ENCODE data around the gene GDAP2. TPM values are rescaled to one million over a fixed set of nuclear protein-coding genes. Genes with fewer than 3 reads are reported as not detected.

The GDAP2 gene
- total RNA-seq, result 10 to 100 TPM; 29.6 to 44.6 (median 34.4) TPM
- polyA plus RNA-seq, result 1 to 10 TPM; 3.0 to 3.9 (median 3.4) TPM
- long read RNA-seq, donor 1, result 0 reads
- long read RNA-seq, donor 2, full-length matches to known transcripts, result 2 of 2 reads
- long read RNA-seq, donor 2, partial matches to known transcripts, result 0 of 2 reads
- long read RNA-seq, donor 2, other reads (novel, unspliced or antisense), result 0 of 2 reads

DNA sequence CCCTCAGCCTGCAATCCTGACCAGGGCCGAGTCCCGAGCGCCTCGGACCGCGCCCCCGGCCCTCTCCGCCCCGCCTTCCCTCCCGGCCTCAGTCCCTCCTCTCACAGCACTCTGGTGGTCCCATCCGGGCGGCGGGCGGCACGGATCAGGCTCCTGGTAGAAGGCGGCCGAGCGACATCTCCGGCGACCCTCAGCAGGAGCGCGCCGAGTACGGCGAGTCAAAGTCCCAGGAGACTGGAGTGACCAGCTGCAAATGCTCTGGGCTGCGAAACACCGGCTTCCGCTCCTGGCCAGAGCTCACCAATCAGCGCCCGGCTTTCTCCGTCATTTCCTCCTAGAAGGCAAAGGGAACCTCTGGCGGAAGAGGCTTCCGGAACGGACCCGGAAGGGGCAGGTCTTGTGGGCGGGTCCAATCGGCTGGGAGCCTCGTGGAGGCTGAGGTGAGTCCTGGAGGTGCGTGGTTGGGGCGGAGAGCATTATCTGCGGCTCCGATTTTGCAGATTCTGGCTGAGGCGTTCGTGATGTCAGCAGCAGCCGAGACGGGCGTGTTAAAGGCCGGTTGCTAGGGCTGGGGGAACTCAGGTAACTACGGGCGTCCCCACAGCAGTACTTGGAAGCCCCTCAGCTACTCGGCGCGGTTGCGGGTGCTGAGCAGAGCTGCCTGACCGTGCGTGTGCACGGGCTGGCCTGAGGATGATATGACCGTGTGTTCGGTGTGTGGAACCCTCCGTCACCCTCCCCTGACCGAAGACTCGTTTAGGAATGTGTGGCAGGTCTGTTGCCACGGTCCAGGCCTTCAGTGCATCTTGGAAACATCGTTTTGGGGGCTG lies at the start of gene GDAP2, which contains the start of gene WDR3:
Gene GDAP2, minus strand, starts transcription at position 279 of the 830 bp plus-strand sequence. CDS start 9,264 bp downstream, outside the sequence.
Gene WDR3, plus strand, starts transcription at position 397 of the 830 bp plus-strand sequence. CDS start 3,581 bp downstream, outside the sequence.
- Histone ChIP-seq H3K27ac (peak within 1 kb of the TSS; percentile 87 to 98 (median 95)), H3K27me3 (replicated peaks in 1 of 7) (no peaks in the 10 kb centered on the region), H3K9me3 (no peaks in the 10 kb centered on the region), H3K4me1 (peaks cover 26 to 69% (median 56%) of the 10 kb centered on the region in 6 donors), H3K4me3 (peak within 1 kb of the TSS; percentile 82 to 99 (median 96)), H3K36me3 (peaks cover 0 to 16% (median 6%) of the 10 kb centered on the region in 6 donors)
- TF ChIP-seq POLR2AphosphoS5 (IDR thresholded peaks at IDR 0.05) (peak; percentile 89 to 91 (median 91)), POLR2A (IDR thresholded peaks at IDR 0.05) (peak in 2 of 3 donors; percentile 7 to 75), CTCF (IDR thresholded peaks at IDR 0.05 in 8 of 11, conservative IDR thresholded peaks at IDR 0.05 in 3 of 11) (peak in 1 of 11 experiments; percentile 7)
- intact Hi-C loops (cut with DNase I; ENCODE audit: low total_unique reads), result no loop called here
- DNase-seq, result peak; percentile 99
- WGBS, 5 donors, result 0 to 1% (median 0%) methylated on average over 57 to 64 of the region's 64 CpGs

DNA sequence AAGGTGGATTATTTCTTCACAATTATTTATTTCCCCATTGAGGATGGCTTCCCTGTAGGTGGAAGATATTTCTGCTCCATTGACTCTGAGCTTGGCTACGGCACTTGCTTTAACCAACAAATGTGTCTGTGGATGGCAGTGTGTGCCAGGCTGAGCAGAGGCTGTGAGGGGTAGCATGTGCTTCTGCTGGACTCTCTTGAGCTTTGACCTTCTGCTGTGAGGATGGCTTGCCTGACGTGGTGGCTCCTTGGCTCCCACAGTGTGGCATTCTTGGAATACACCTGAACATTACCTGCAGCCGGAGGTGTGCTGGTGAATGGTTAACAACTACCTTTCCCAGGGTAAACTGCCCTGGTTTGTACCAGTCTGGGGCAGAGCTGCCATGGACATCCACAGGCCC lies 47.0 kb upstream of the GDAP2 start:
- H3K4me3 ChIP-seq, result no peak overlapping the region
- DNase-seq, result no peak
- H3K27me3 ChIP-seq (replicated peaks in 1 of 7), result peaks cover 0 to 16% (median 0%) of the 10 kb centered on the region in 7 donors
- no peaks in the 10 kb centered on the region for H3K4me1 ChIP-seq
- no peaks in the 10 kb centered on the region for H3K9me3 ChIP-seq
- WGBS, 5 donors, result 80 to 90% (median 83%) methylated on average over 3 of the region's 3 CpGs
- H3K36me3 ChIP-seq, result no peaks in the 10 kb centered on the region
- TF ChIP-seq POLR2AphosphoS5 (IDR thresholded peaks at IDR 0.05) (no peak), CTCF (IDR thresholded peaks at IDR 0.05 in 8 of 11, conservative IDR thresholded peaks at IDR 0.05 in 3 of 11) (no peak), POLR2A (IDR thresholded peaks at IDR 0.05) (no peak)
- no peak overlapping the region for H3K27ac ChIP-seq
- intact Hi-C loops (cut with DNase I; ENCODE audit: low total_unique reads), result no loop called here

DNA sequence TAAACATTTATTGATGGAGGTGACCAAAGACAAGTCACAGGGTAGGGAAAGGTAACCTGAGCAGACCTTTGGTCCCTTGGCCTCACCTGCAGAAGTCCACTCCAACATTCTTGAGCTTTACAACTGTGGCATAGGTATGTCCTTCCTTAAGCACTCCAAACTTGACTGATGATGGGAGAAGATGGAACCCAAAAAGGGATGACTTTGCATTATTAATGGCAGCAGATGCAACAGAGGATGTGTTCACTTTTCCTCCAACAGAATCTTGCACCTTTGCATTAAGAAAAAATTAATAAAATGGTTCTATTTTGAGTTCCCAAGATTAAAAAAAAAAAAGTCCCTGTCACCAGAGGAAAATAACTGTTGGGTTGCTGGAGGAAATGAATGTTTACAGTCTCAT lies 42.4 kb upstream of the GDAP2 start:
- Histone ChIP-seq H3K4me1 (no peaks in the 10 kb centered on the region), H3K4me3 (no peak overlapping the region), H3K27ac (no peak overlapping the region), H3K27me3 (replicated peaks in 1 of 7) (peaks cover 0 to 4% (median 0%) of the 10 kb centered on the region in 7 donors), H3K9me3 (no peaks in the 10 kb centered on the region), H3K36me3 (no peaks in the 10 kb centered on the region)
- DNase-seq, result no peak
- TF ChIP-seq CTCF (IDR thresholded peaks at IDR 0.05 in 8 of 11, conservative IDR thresholded peaks at IDR 0.05 in 3 of 11) (no peak), POLR2AphosphoS5 (IDR thresholded peaks at IDR 0.05) (no peak), POLR2A (IDR thresholded peaks at IDR 0.05) (no peak)
- intact Hi-C loops (cut with DNase I; ENCODE audit: low total_unique reads), result no loop called here

DNA sequence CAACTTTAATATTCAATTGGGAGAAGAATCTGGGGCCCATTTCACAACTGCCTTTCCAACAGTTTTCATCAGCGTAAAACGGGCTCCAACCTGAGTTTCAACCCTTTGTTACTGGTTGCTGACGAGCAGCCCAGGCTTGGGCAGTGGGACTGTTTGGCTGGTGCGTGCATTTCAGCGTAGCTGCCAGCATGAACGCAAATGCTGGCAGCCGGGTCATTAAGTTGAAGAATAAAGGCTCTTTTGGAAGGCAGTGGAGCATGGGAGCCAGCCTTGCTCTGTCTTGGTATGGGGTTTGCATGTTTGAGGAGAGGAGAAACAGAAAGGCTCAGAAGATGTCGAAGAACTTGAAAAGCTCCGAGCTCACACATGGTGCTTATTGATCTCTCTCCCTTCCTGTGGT lies 40.8 kb upstream of the GDAP2 start:
- intact Hi-C loops (cut with DNase I; ENCODE audit: low total_unique reads), result no loop called here
- Histone ChIP-seq H3K4me1 (no peaks in the 10 kb centered on the region), H3K36me3 (no peaks in the 10 kb centered on the region), H3K27ac (no peak overlapping the region), H3K27me3 (replicated peaks in 1 of 7) (no peaks in the 10 kb centered on the region), H3K9me3 (no peaks in the 10 kb centered on the region), H3K4me3 (no peak overlapping the region)
- WGBS, 5 donors, result 86 to 93% (median 89%) methylated on average over 9 of the region's 9 CpGs
- no peak for TF ChIP-seq POLR2A (IDR thresholded peaks at IDR 0.05)
- no peak for TF ChIP-seq CTCF (IDR thresholded peaks at IDR 0.05 in 8 of 11, conservative IDR thresholded peaks at IDR 0.05 in 3 of 11)
- no peak for TF ChIP-seq POLR2AphosphoS5 (IDR thresholded peaks at IDR 0.05)
- no peak for DNase-seq
